ENCODE results near the gene GIPR.
"Not testable (repeated sequence)": the region's sequence is repeated elsewhere in the genome, so short reads cannot be mapped to it uniquely, and the experiment has no call there.

The GIPR gene

DNA sequence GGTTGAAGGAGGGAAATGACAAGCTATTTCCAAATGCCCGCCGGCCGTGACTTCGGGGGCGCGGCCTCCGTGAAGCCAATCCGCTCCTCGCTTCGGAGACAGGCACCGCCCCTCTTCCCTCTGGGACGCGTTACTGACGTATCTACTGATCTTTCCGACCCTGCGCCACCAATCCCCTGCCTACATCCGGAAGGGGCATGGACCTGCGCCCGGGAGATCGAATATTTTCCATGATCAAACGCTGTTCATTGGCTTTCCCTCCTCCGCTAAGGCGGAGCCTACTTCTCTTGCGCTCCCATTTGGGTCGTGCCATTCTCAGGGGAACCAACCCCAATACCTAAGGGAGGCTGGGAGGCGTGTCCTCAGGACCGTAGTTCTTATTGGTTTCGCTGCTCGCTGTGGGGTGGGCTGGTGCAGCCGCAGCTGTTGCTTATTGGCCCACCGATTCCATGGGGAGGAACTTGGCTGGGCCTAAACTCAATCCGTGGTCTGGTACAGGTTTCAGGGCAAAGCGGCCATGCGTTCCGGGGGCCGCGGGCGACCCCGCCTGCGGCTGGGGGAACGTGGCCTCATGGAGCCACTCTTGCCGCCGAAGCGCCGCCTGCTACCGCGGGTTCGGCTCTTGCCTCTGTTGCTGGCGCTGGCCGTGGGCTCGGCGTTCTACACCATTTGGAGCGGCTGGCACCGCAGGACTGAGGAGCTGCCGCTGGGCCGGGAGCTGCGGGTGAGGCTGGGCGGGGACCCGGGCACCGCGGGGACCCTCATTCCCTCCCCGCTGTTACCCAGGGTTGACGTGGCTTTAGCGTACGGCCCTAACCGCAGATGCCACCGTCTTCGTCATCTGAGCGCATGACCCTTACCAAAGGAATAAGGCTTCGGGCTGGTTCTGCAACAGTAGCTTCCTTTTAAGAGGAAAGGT, 24.4 kb downstream of the GIPR start, which contains the start of gene QPCTL:
Gene QPCTL, plus strand, starts transcription at position 480 of the 919 bp plus-strand sequence. Its CDS starts 38 bp downstream, at position 518.
- peak; percentile 100 for DNase-seq

DNA sequence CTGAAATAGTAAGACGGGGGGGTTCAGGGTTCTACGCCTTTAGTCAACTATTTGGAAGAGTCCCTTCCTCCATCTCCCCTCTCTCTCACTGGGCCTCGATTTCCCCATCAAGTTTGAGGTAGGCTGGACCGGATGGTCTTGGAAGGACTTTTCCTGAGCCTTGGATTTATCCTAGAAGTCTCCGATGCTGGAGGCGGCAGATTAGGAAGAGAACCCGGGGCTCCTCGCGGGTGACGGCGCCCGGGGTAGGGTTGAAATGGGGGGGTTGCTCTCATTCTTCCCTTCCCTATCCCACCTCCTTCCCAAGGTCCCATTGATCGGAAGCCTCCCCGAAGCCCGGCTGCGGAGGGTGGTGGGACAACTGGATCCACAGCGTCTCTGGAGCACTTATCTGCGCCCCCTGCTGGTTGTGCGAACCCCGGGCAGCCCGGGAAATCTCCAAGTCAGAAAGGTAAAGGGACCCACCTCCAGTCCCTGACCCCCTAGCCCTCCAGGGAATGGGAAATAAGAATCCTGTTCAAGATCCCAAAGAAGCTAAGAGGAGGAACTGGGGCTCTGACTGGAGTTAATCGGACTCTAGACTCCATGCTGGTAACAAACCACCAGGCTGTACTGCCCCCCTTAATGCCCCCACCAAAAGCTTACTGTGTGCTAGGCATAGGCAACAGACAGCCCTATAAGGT, 25.2 kb downstream of the GIPR start:
- DNase-seq: peak; percentile 25

GRCh38 chr19:45701676-45702075, 33.7 kb downstream of the GIPR start:
- no peak for DNase-seq

GRCh38 chr19:45705115-45705514, 37.1 kb downstream of the GIPR start:
- no peak for DNase-seq

- DNase-seq: no peak
Measured at GRCh38 chr19:45705710-45706415, 37.8 kb downstream of the GIPR start.

DNA sequence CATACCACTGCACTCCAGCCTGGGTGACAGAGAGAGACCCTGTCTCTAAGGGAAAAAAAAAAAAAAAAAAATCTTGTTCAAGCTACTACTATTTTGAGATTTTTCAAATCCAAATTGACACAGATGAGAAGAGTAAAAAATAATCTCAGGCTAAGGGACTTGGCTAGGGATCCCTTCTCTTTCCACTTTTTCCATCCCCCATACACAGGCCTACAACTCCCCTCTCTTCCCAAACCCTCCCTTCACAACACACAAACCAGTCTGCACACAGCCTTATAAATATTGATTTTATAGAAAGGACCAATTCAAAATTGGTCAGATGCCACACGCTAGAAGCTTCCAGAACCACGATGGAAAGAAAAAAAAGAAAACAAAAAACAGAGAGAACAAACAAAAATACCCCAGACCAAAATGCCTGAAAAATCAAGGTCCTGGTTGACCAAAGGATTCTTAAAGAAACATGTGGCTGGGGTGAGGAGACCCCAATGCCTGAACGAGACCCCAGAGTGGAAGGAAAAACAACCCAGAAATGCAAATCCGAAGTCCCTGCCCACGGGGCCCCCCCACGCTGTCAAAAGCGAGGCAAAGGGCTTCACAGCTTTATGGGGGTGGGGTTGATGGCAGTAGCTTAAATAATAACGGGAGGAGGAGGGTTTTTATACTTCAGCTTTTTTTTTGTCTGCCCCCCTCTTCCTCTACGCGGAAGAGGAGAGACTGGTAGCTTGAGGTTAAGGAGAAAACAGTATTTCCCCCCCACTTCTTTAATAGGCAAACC, 42.5 kb downstream of the GIPR start:
- no peak for DNase-seq

GRCh38 chr19:45711851-45712698, 44.1 kb downstream of the GIPR start:
- DNase-seq: no peak

DNA sequence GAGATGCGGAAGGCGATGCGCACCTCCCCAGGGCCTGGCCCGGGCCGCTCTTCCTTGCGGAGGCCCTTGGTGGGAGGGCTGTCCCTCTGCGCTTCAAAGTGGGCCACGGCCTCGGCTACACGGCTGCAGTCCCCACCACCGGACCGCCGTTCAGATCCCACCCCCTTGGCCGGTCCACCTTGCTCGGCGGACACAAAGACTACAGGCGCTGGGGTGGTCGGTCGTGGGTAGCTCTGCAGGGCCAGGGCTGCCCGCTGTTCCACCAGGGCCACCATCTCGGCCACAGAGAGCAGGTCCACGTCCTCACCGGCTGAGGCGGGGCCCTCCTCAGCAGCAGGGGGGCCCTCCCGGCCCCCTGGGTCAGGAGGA, 44.7 kb downstream of the GIPR start:
- no peak for DNase-seq

GRCh38 chr19:45713141-45713540, 45.1 kb downstream of the GIPR start:
- no peak for DNase-seq

DNA sequence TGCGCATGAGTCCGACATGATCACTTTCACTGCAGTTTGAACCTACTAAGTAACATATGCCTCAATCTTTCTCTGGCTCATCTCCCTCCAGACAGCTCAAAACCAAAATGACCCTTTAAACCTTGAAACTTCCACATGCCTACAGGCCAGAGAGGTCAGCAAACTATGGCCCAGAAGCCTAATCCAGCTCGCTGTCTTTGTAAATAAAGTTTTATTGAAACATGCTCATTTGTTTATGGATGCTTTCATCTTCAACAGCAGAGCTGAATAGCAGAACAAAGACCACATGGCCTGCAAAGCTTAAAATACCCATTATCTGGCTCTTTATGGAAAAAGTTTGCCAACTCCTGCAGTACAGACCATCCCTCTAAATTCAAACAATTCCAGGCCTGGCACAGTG, 47.1 kb downstream of the GIPR start:
- no peak for DNase-seq

DNA sequence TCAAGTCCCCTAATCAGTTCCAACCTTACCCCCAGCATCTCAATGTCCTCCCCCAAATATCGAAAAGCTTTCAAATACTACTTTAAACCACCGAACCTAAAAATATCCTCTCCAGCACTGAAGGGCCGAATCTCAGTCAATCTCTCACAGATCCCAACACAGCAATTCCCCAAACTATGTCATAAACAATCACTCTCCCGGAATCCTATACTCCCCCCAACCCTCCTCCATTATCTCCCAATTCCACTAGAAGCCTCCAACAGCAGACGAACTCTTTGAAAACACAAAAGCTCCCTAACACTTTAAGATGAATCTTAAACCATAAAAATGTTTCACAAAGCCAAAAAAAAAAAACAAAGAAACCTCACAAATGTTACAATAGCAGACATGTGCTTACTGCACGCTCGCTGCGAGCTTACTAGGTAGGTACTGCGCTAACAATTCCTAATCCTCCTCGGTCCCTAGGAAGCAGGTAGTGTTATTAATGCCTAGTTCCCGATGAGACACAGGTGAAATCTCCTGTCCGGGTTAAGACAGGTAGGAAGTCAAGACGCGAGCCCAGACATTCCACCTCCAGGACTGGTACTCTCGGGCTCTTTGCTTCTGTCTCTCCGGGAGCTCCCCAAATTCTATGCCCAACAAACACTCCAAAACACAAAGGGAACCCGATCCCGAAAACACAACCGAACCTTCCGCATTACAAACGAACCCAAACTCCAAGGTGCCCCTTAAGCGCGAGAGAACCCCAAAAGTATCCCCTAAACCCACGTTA, 48.5 kb downstream of the GIPR start:
- DNase-seq: no peak

DNA sequence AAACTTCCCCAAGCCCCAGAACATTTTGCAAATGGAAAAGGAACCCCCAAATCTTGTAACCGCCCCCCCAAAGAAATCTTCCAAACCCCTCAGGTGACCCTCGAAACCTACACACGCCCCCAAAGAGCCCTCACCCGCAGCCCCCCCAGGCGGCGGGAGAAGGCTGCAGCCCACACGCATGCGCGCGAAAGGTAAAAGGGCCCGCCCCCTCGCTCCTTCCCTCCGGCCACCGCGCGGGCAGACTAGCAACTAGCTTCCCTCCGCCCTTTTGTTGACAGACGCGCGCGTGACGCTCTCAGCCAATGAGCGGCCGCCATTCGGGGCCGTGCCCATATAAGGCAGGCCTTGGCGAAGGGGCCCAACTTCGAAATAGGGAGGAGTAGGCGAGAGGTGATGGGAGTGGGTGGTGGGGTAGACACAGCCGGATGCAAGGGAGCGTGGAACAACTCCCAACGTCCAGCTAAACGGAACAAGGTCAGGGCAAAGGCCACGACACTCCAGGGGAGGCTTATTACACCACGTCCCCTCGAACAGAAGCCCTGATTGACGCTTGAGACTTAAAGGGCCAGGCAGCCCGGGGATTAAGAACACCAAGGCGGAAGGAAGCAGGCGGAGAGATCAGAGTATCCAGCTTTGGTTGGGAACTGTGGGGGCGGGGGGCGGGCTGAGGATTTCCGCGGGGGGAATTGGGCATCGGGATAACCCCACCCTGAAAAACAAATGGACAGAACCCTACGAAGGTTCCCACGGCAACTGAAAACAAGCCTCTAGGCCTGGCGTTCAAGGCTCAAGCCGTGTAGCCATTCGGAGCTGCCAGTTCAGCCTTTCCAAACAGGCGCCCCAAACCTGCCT, 49.3 kb downstream of the GIPR start:
- DNase-seq: peak; percentile 94

- no peak for DNase-seq
Measured at GRCh38 chr19:45717983-45718650, 50.1 kb downstream of the GIPR start.

- not testable (repeated sequence) for DNase-seq
Measured at GRCh38 chr19:45720065-45720464, 52.0 kb downstream of the GIPR start.

- not testable (repeated sequence) for DNase-seq
Measured at GRCh38 chr19:45728683-45729082, 60.7 kb downstream of the GIPR start.

DNA sequence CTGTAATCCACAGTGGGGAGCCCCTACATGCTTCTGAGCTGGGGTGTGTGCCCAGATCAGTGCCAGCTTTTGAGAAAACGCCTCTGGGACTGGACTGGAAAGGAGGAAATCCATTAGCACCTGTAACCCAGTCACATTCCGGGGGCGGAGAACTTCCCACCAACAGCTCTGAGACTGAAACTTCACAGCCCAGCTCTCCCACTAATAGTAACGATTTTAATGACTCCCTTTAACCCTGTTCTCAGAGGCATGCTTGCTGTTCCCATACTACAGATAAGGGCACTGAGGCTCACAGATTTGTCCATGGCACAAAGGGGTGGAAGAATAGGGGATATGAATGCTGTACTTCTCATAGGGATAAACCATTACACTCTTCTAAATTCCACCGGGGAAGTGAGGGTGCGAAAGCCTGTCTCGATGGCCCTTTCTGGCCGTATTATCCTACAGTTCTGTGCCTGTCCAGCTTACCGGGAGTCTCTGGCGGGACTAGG, 61.8 kb downstream of the GIPR start:
- DNase-seq: no peak

DNA sequence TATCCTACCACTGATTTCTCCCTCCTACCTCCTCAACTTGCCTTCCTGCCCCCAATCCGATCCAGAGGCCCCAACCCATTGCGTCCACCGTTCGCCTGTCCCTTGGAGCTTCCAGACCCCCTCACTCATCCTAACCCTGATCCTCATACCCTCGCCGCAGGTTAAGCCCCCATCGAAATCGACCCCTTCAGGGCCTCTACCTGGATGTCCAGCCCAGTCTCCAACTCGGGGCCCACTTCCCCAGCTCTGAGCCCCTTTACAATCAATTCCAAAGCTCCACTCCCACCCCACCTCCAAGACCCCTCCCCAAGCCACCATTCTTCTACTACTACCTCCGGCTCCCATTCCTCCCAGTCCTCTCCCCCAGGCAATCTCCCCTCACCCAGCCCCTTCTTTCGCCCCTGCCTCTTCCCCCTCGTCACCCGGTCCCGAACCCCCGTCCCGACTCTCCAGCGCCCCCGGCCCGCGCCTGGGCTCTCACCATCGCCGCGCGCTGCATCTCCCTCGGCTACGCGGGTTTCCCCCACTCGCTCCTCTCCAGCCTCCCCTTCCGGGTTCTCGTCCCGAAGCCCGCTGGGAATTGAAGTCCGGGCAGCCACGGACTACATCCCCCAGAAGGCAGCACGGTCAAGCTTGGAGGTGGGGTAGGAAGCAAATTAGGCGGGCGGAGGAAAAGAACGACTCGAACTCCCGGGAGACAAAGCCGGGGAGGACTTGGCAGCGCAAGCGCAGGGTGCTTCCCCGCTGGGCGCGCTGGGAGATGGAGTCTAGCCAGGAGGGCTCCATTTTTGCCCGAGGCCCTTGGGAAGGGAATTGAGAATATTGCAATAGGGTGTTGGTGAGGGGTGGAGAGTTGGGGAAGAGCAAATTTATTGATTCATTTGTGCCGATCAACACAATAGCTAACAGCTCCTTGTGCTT, 62.6 kb downstream of the GIPR start, which contains the start of gene FBXO46:
Gene FBXO46, minus strand, starts transcription at position 529 of the 921 bp plus-strand sequence. CDS start 17,401 bp downstream, outside the sequence.
- DNase-seq: peak; percentile 98
